Keratinocyte (primary cell): Measurements from ENCODE around the gene TRAF3IP3. TPM values are rescaled to one million over a fixed set of nuclear protein-coding genes. Genes with fewer than 3 reads are reported as not detected.

Experiments used
- DNase-seq: peaks from one replicate; pipeline ENCODE4 v3.0.0-alpha.2; 2011; ENCODE audit warnings: low read depth, missing footprints, low spot score
- FAIRE-seq: peaks from 2 replicates; lab custom pipeline; 2011; peaks lifted over from hg19 to GRCh38; lab: Jason Lieb, UNC
- H2AFZ ChIP-seq: 2 replicates; pipeline ENCODE4 v1.6.0; 2012; ENCODE audit warnings: low read length, control low read depth, inconsistent platforms; ENCODE audit not compliant: control insufficient read depth
- H3K27ac ChIP-seq: 2 replicates; pipeline ENCODE4 v1.5.1; 2011; ENCODE audit warnings: low read length; ENCODE audit not compliant: control insufficient read depth, insufficient read depth
- H3K27me3 ChIP-seq: 3 replicates; pipeline ENCODE4 v1.6.0; 2011; ENCODE audit warnings: low read length; ENCODE audit not compliant: control insufficient read depth, insufficient read depth; ENCODE audit errors: extremely low read depth
- H3K36me3 ChIP-seq, 2 experiments: 2 replicates in 1 of 2; 3 replicates in 1 of 2; pipeline ENCODE4 v1.5.1; 2011; ENCODE audit warnings: low read length in 2 of 2, mild to moderate bottlenecking in 1 of 2; ENCODE audit not compliant: control insufficient read depth in 2 of 2, insufficient read depth in 2 of 2; ENCODE audit errors: extremely low read depth in 1 of 2
- H3K4me1 ChIP-seq: 3 replicates; pipeline ENCODE4 v1.5.1; 2011; ENCODE audit warnings: low read length; ENCODE audit not compliant: control insufficient read depth, insufficient read depth; ENCODE audit errors: extremely low read depth
- H3K4me2 ChIP-seq: 3 replicates; pipeline ENCODE4 v1.6.0; 2011; ENCODE audit warnings: low read depth, low read length; ENCODE audit not compliant: control insufficient read depth, insufficient read depth; ENCODE audit errors: extremely low read depth
- H3K4me3 ChIP-seq, 3 experiments: fragments of 200-600 bp in 1 of 3; sonication (generic) in 1 of 3; 2 replicates in 2 of 3; 3 replicates in 1 of 3; pipeline ENCODE4 v1.5.1; 2011 to 2016; ENCODE audit warnings: low read length in 3 of 3, mild to moderate bottlenecking in 3 of 3, control low read depth in 2 of 3, inconsistent platforms in 1 of 3, low read depth in 1 of 3, mixed read lengths in 1 of 3, mixed run types in 1 of 3, moderate library complexity in 1 of 3; ENCODE audit not compliant: control insufficient read depth in 2 of 3, insufficient read depth in 2 of 3; ENCODE audit errors: extremely low read depth in 1 of 3
- H3K79me2 ChIP-seq: 2 replicates; pipeline ENCODE4 v1.6.0; 2012; ENCODE audit warnings: low read length; ENCODE audit not compliant: control insufficient read depth, insufficient read depth
- H3K9ac ChIP-seq: 3 replicates; pipeline ENCODE4 v1.6.0; 2011; ENCODE audit warnings: low read length; ENCODE audit not compliant: control insufficient read depth, insufficient read depth; ENCODE audit errors: extremely low read depth
- H3K9me1 ChIP-seq: 3 replicates; pipeline ENCODE4 v1.6.0; 2011; ENCODE audit warnings: low read length; ENCODE audit not compliant: control insufficient read depth, insufficient read depth; ENCODE audit errors: extremely low read depth
- H3K9me3 ChIP-seq: 2 replicates; pipeline ENCODE4 v1.5.1; 2012; ENCODE audit warnings: low read depth, low read length; ENCODE audit not compliant: control insufficient read depth
- H4K20me1 ChIP-seq: 3 replicates; pipeline ENCODE4 v1.6.0; 2011; ENCODE audit warnings: low read length; ENCODE audit not compliant: control insufficient read depth, insufficient read depth; ENCODE audit errors: extremely low read depth
- EZH2 ChIP-seq: IDR thresholded peaks from one replicate; pipeline ENCODE4 v1.6.1; 2012; ENCODE audit warnings: inconsistent platforms, mild to moderate bottlenecking, low read length, moderate library complexity
- dilution Hi-C: fragments of 300-500 bp; cut with MboI; formaldehyde crosslinking; loops from one replicate; pipeline ENCODE4 v1.7.0; 2020; ENCODE audit warnings: low sequenced_read_pairs; ENCODE audit not compliant: extremely low pct_ligation_motif_present
- polyA plus RNA-seq, 5 experiments: library from polyadenylated mRNA; depleted of rRNA in 3 of 5; stranded (reverse) in 3 of 5; stranded (forward) in 1 of 5; unstranded in 1 of 5; fragments of >200 nt; gene quantifications; 1 replicate in 1 of 5; 2 replicates in 3 of 5; 3 replicates in 1 of 5; pipeline versions ENCODE4 v1.2.1 to v1.2.3, GENCODE V29; 2011 to 2012; ENCODE audit warnings: missing spikeins in 2 of 5, low read depth in 1 of 5, low replicate concordance in 1 of 5
- TF ChIP-seq, protein P1 (sequence below), 3 experiments: IDR thresholded peaks in 1 of 3; conservative IDR thresholded peaks in 1 of 3; optimal IDR thresholded peaks in 1 of 3; 2 replicates in 2 of 3; 3 replicates in 1 of 3; pipeline versions ENCODE3 to v1.5.1; 2011; ENCODE audit warnings: low read length in 3 of 3, mild to moderate bottlenecking in 3 of 3, moderate library complexity in 2 of 3, control low read depth in 1 of 3, inconsistent platforms in 1 of 3; ENCODE audit not compliant: insufficient read depth in 2 of 3; ENCODE audit errors: extremely low read depth in 1 of 3

Gene TRAF3IP3
- polyA plus RNA-seq, 1 donor (not counting 4 experiments of a cell fraction or from before 2014, with no cell fraction given), result 0.16 TPM

- H4K20me1 ChIP-seq, result no peaks in the 10 kb centered on the region
- DNase-seq (no peak), FAIRE-seq (peak; percentile 95)
- peaks cover 23% of the 10 kb centered on the region for H3K79me2 ChIP-seq
- peak within 1 kb of the TSS; percentile 81 for H2AFZ ChIP-seq
- TF ChIP-seq, protein P1, sequence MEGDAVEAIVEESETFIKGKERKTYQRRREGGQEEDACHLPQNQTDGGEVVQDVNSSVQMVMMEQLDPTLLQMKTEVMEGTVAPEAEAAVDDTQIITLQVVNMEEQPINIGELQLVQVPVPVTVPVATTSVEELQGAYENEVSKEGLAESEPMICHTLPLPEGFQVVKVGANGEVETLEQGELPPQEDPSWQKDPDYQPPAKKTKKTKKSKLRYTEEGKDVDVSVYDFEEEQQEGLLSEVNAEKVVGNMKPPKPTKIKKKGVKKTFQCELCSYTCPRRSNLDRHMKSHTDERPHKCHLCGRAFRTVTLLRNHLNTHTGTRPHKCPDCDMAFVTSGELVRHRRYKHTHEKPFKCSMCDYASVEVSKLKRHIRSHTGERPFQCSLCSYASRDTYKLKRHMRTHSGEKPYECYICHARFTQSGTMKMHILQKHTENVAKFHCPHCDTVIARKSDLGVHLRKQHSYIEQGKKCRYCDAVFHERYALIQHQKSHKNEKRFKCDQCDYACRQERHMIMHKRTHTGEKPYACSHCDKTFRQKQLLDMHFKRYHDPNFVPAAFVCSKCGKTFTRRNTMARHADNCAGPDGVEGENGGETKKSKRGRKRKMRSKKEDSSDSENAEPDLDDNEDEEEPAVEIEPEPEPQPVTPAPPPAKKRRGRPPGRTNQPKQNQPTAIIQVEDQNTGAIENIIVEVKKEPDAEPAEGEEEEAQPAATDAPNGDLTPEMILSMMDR (optimal IDR thresholded peaks at IDR 0.05 in 1 of 3, IDR thresholded peaks at IDR 0.05 in 1 of 3, conservative IDR thresholded peaks at IDR 0.05 in 1 of 3; ENCODE audit: extremely low read depth in 1 of 3, insufficient read depth in 2 of 3, low read length in 3 of 3), result peak; percentile 76 to 83 (median 77)
- TF ChIP-seq EZH2, result no peak
- H3K36me3 ChIP-seq, result peaks cover 2 to 13% of the 10 kb centered on the region in 2 experiments
- no peaks in the 10 kb centered on the region for H3K27me3 ChIP-seq
- H3K9ac ChIP-seq, result peak within 1 kb of the TSS; percentile 93
- H3K4me2 ChIP-seq, result peak within 1 kb of the TSS; percentile 92
- H3K4me1 ChIP-seq, result peaks cover 57% of the 10 kb centered on the region
- dilution Hi-C loops, result loop anchor here (25.0 kb wide), 1 partner anchor 160 kb away; no protein-coding TSS in a partner anchor
- H3K27ac ChIP-seq, result peak within 1 kb of the TSS; percentile 92
- no peaks in the 10 kb centered on the region for H3K9me3 ChIP-seq
- peak within 1 kb of the TSS; percentile 72 to 97 (median 95) for H3K4me3 ChIP-seq
- H3K9me1 ChIP-seq, result no peaks in the 10 kb centered on the region
Observed at GRCh38 chr1:209827384-209828262, 71.8 kb downstream of the TRAF3IP3 start, which contains the start of gene UTP25. UTP25 (plus strand) TSS chr1:209827972; CDS start chr1:209828064, 92 bp downstream.

- Histone ChIP-seq H3K27ac (no peak overlapping the region), H3K9me3 (no peaks in the 10 kb centered on the region), H3K4me3 (no peak overlapping the region), H3K4me1 (peaks cover 36% of the 10 kb centered on the region), H3K27me3 (no peaks in the 10 kb centered on the region), H4K20me1 (no peaks in the 10 kb centered on the region), H3K79me2 (peaks cover 26% of the 10 kb centered on the region), H3K4me2 (peak overlapping the region; percentile 74), H3K36me3 (peaks cover 10 to 28% of the 10 kb centered on the region in 2 experiments), H3K9ac (no peak overlapping the region), H2AFZ (no peak overlapping the region), H3K9me1 (no peaks in the 10 kb centered on the region)
- DNase-seq (no peak), FAIRE-seq (no peak)
- TF ChIP-seq, protein P1 (optimal IDR thresholded peaks at IDR 0.05 in 1 of 3, IDR thresholded peaks at IDR 0.05 in 1 of 3, conservative IDR thresholded peaks at IDR 0.05 in 1 of 3; ENCODE audit: extremely low read depth in 1 of 3, insufficient read depth in 2 of 3, low read length in 3 of 3), result no peak
- no peak for TF ChIP-seq EZH2
- dilution Hi-C loops, result loop anchor here (25.0 kb wide), 1 partner anchor 158 kb away; no protein-coding TSS in a partner anchor
Observed at GRCh38 chr1:209829716-209830115, 73.9 kb downstream of the TRAF3IP3 start.
